Thyroid gland (tissue), 4 donors: ENCODE results near the gene MYO5C. TPM values are rescaled to one million over a fixed set of nuclear protein-coding genes. Genes with fewer than 3 reads are reported as not detected.
A peak's percentile ranks its signal among the peaks of the same experiment; 100 is the strongest.

Experiments
- DNase-seq, 2 donors: peaks; one replicate each; pipeline ENCODE4 v3.0.0-alpha.2; 2019
- H3K27ac ChIP-seq, 3 donors: fragments of 200-600 bp; sonication (generic); 1 replicate in 2 of 3; 2 replicates in 1 of 3; pipeline ENCODE4 v1.5.1; 2016 to 2019; ENCODE audit warnings: mild to moderate bottlenecking in 1 of 3, moderate library complexity in 1 of 3
- H3K27me3 ChIP-seq: fragments of 200-600 bp; sonication (generic); one replicate; pipeline ENCODE4 v1.5.1; 2019
- H3K36me3 ChIP-seq, 2 donors: fragments of 200-600 bp; sonication (generic); one replicate each; pipeline ENCODE4 v1.5.1; 2016 to 2019
- H3K4me1 ChIP-seq, 2 donors: fragments of 200-600 bp; sonication (generic); one replicate each; pipeline ENCODE4 v1.5.1; 2017 to 2019
- H3K4me3 ChIP-seq, 3 donors: fragments of 200-600 bp; sonication (generic); replicated peaks in 1 of 3; 1 replicate in 2 of 3; 2 replicates in 1 of 3; pipeline ENCODE4 v1.5.1; 2016; ENCODE audit warnings: mild to moderate bottlenecking in 1 of 3
- H3K9me3 ChIP-seq: fragments of 200-600 bp; sonication (generic); one replicate; pipeline ENCODE4 v1.5.1; 2017
- CTCF ChIP-seq, 6 experiments: fragments of 200-600 bp in 3 of 6; fragments of 450-650 bp in 3 of 6; sonication (generic) in 3 of 6; IDR thresholded peaks; one replicate each; pipeline ENCODE4 v1.5.1; 2016 to 2019; ENCODE audit warnings: antibody characterized with exemption in 6 of 6, mild to moderate bottlenecking in 2 of 6, inconsistent platforms in 1 of 6, moderate library complexity in 1 of 6
- POLR2A ChIP-seq, 2 donors: fragments of 450-650 bp; IDR thresholded peaks; one replicate each; pipeline ENCODE4 v1.6.1; 2017; ENCODE audit warnings: antibody characterized with exemption in 2 of 2, mild to moderate bottlenecking in 2 of 2, moderate library complexity in 1 of 2
- WGBS, 2 donors: methylation state at CpG; one replicate each; pipeline ENCODE4 v1.1.5; 2017; 5-methylcytosine and 5-hydroxymethylcytosine counted together
- intact Hi-C: fragments of 100-400 bp; cut with DNase I; formaldehyde crosslinking; loops from one replicate; pipeline ENCODE4 v1.15.1; 2023
- total RNA-seq, 4 donors: library from RNA; depleted of rRNA; stranded (reverse); fragments of >200 nt; gene quantifications; one replicate each; pipeline ENCODE4 v1.2.3, GENCODE V29; 2016

MYO5C gene
- total RNA-seq, 4 donors from 2014 or later, result 84.0 to 130 (median 101) TPM

GRCh38 chr15:52331490-52332240, 36.1 kb upstream of the MYO5C start:
- WGBS, 2 donors, result 63 to 69% methylated on average over 6 of the region's 6 CpGs
- H3K36me3 ChIP-seq, result no peaks in the 10 kb centered on the region
- peaks cover 8 to 12% of the 10 kb centered on the region in 2 donors for H3K4me1 ChIP-seq
- H3K4me3 ChIP-seq, result no peak overlapping the region
- H3K27ac ChIP-seq, result no peak overlapping the region
- H3K27me3 ChIP-seq, result no peaks in the 10 kb centered on the region
- DNase-seq, result no peak
- no peaks in the 10 kb centered on the region for H3K9me3 ChIP-seq
- TF ChIP-seq POLR2A (IDR thresholded peaks at IDR 0.05) (no peak), CTCF (IDR thresholded peaks at IDR 0.05) (peak in 1 of 6 experiments; percentile 22)
- intact Hi-C loops, result no loop called here

GRCh38 chr15:52329987-52330386, 34.4 kb upstream of the MYO5C start:
- intact Hi-C loops, result loop anchor here (10.0 kb wide), 1 partner anchor 75 kb away; no protein-coding TSS in a partner anchor
- no peaks in the 10 kb centered on the region for H3K36me3 ChIP-seq
- WGBS, 2 donors, result 95 to 100% methylated on average over 1 of the region's 1 CpG
- peaks cover 7 to 12% of the 10 kb centered on the region in 2 donors for H3K4me1 ChIP-seq
- H3K9me3 ChIP-seq, result no peaks in the 10 kb centered on the region
- H3K27me3 ChIP-seq, result no peaks in the 10 kb centered on the region
- H3K4me3 ChIP-seq, result no peak overlapping the region
- TF ChIP-seq POLR2A (IDR thresholded peaks at IDR 0.05), result no peak
- H3K27ac ChIP-seq, result peak overlapping the region in 1 of 3 donors; percentile 41
- no peak for DNase-seq

GRCh38 chr15:52329150-52329549, 33.5 kb upstream of the MYO5C start:
- no peaks in the 10 kb centered on the region for H3K36me3 ChIP-seq
- TF ChIP-seq POLR2A (IDR thresholded peaks at IDR 0.05) (no peak), CTCF (IDR thresholded peaks at IDR 0.05) (no peak)
- H3K9me3 ChIP-seq, result no peaks in the 10 kb centered on the region
- peaks cover 7 to 12% of the 10 kb centered on the region in 2 donors for H3K4me1 ChIP-seq
- H3K27ac ChIP-seq, result peak overlapping the region; percentile 11 to 41 (median 41)
- 89 to 91% methylated on average over 2 of the region's 2 CpGs for WGBS, 2 donors
- no peak overlapping the region for H3K4me3 ChIP-seq
- DNase-seq, result peak in 1 of 2 donors; percentile 38
- no peaks in the 10 kb centered on the region for H3K27me3 ChIP-seq
- intact Hi-C loops, result loop anchor here (10.0 kb wide), 1 partner anchor 74 kb away; no protein-coding TSS in a partner anchor

- H3K36me3 ChIP-seq, result no peaks in the 10 kb centered on the region
- intact Hi-C loops, result loop anchor here (10.0 kb wide), 1 partner anchor 74 kb away; no protein-coding TSS in a partner anchor
- WGBS, 2 donors, result 92 to 94% methylated on average over 2 of the region's 2 CpGs
These were observed 33.1 kb upstream of the MYO5C start for GRCh38 chr15:52328680-52329079.

DNA sequence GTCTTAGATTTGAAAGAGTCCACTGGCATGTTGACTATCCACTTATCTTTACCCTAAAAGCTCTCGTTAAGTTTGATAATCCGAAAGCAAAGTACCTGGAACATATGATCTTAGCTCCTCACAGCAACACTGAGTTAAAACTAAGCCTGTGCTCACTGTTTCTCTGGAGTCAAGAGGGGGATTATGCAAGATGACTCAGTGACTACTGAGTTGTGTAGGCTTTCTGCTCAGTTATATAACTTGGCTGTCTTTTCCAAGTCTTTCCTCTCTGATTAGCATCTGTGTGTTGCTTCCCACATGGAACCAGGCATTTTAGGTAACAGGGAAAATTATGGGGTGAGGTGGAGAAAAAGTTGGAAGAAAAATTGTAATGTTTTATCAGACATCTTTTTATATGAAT, 31.2 kb upstream of the MYO5C start:
- DNase-seq, result no peak
- Histone ChIP-seq H3K4me1 (peaks cover 7 to 12% of the 10 kb centered on the region in 2 donors), H3K9me3 (no peaks in the 10 kb centered on the region), H3K27me3 (no peaks in the 10 kb centered on the region), H3K36me3 (no peaks in the 10 kb centered on the region), H3K4me3 (no peak overlapping the region), H3K27ac (peak overlapping the region in 2 of 3 donors; percentile 25 to 49)
- WGBS, 2 donors, result 31 to 51% methylated on average over 2 of the region's 2 CpGs
- intact Hi-C loops, result loop anchor here (10.0 kb wide), 1 partner anchor 72 kb away; no protein-coding TSS in a partner anchor
- TF ChIP-seq POLR2A (IDR thresholded peaks at IDR 0.05) (no peak), CTCF (IDR thresholded peaks at IDR 0.05) (no peak)

More at GRCh38 chr15:52328680-52329079, 33.1 kb upstream of the MYO5C start:
- H3K4me1 ChIP-seq, result peaks cover 7 to 12% of the 10 kb centered on the region in 2 donors
- no peaks in the 10 kb centered on the region for H3K27me3 ChIP-seq
- DNase-seq, result no peak
- H3K27ac ChIP-seq, result peak overlapping the region; percentile 11 to 41 (median 41)
- TF ChIP-seq CTCF (IDR thresholded peaks at IDR 0.05), result no peak
- TF ChIP-seq POLR2A (IDR thresholded peaks at IDR 0.05), result no peak
- H3K4me3 ChIP-seq, result no peak overlapping the region
- H3K9me3 ChIP-seq, result no peaks in the 10 kb centered on the region
